ENCODE results near the gene PPARA. TPM values are rescaled to one million over a fixed set of nuclear protein-coding genes. Genes with fewer than 3 reads are reported as not detected.

PPARA gene
- polyA plus RNA-seq, 1 donor from 2014 or later, result 0.43 TPM

GRCh38 chr22:46280063-46280817 lies 129.9 kb downstream of the PPARA start:
- TF ChIP-seq CTCF (IDR thresholded peaks at IDR 0.05; ENCODE audit: poor library complexity, severe bottlenecking), result no peak
- no peak for TF ChIP-seq REST (IDR thresholded peaks at IDR 0.05; ENCODE audit: borderline replicate concordance)
- TF ChIP-seq MXI1 (conservative IDR thresholded peaks at IDR 0.05; ENCODE audit: poor library complexity, severe bottlenecking), result no peak
- no peak for TF ChIP-seq EZH2 (IDR thresholded peaks at IDR 0.05; ENCODE audit: borderline replicate concordance, insufficient read depth, low read length, poor library complexity, severe bottlenecking)
- no peak for TF ChIP-seq POLR2AphosphoS5 (IDR thresholded peaks at IDR 0.05)
- no peaks in the 10 kb centered on the region for H3K27me3 ChIP-seq (ENCODE audit: insufficient read depth, low read depth, low read length)
- no peaks in the 10 kb centered on the region for H3K79me2 ChIP-seq (replicated peaks; ENCODE audit: insufficient read depth, low read length)
- H3K27ac ChIP-seq (ENCODE audit: low read length), result no peak overlapping the region
- H2AFZ ChIP-seq (ENCODE audit: low read depth, low read length), result no peak overlapping the region
- H3K9ac ChIP-seq (ENCODE audit: low read length), result no peak overlapping the region
- no peaks in the 10 kb centered on the region for H3K36me3 ChIP-seq (ENCODE audit: insufficient read depth, low read length)
- H3K9me2 ChIP-seq (ENCODE audit: insufficient read depth, low read length), result no peaks in the 10 kb centered on the region
- H3K9me3 ChIP-seq (ENCODE audit: low read length), result no peaks in the 10 kb centered on the region
- no peak overlapping the region for H3K4me2 ChIP-seq (ENCODE audit: low read length)
- H3K4me3 ChIP-seq (ENCODE audit: low read length), result no peak overlapping the region
- no peaks in the 10 kb centered on the region for H4K20me1 ChIP-seq (ENCODE audit: insufficient read depth)
- no peaks in the 10 kb centered on the region for H3F3A ChIP-seq (ENCODE audit: insufficient read depth, low read length, poor library complexity, severe bottlenecking)

GRCh38 chr22:46280999-46281623 lies 130.8 kb downstream of the PPARA start:
- H3K79me2 ChIP-seq (replicated peaks; ENCODE audit: insufficient read depth, low read length), result no peaks in the 10 kb centered on the region
- H2AFZ ChIP-seq (ENCODE audit: low read depth, low read length), result no peak overlapping the region
- H3K27ac ChIP-seq (ENCODE audit: low read length), result no peak overlapping the region
- H3F3A ChIP-seq (ENCODE audit: insufficient read depth, low read length, poor library complexity, severe bottlenecking), result no peaks in the 10 kb centered on the region
- H3K36me3 ChIP-seq (ENCODE audit: insufficient read depth, low read length), result no peaks in the 10 kb centered on the region
- no peaks in the 10 kb centered on the region for H3K9me3 ChIP-seq (ENCODE audit: low read length)
- H3K4me3 ChIP-seq (ENCODE audit: low read length), result no peak overlapping the region
- TF ChIP-seq RAD21 (conservative IDR thresholded peaks at IDR 0.05) (no peak), EZH2 (IDR thresholded peaks at IDR 0.05; ENCODE audit: borderline replicate concordance, insufficient read depth, low read length, poor library complexity, severe bottlenecking) (no peak), MXI1 (conservative IDR thresholded peaks at IDR 0.05; ENCODE audit: poor library complexity, severe bottlenecking) (no peak), TAF1 (IDR thresholded peaks at IDR 0.05; ENCODE audit: low read depth) (no peak), EP300 (conservative IDR thresholded peaks at IDR 0.05; ENCODE audit: poor library complexity, severe bottlenecking) (no peak), SMC3 (conservative IDR thresholded peaks at IDR 0.05; ENCODE audit: poor library complexity) (no peak)
- no peak overlapping the region for H3K9ac ChIP-seq (ENCODE audit: low read length)
- H3K9me2 ChIP-seq (ENCODE audit: insufficient read depth, low read length), result no peaks in the 10 kb centered on the region
- no peaks in the 10 kb centered on the region for H3K27me3 ChIP-seq (ENCODE audit: insufficient read depth, low read depth, low read length)
- H3K4me2 ChIP-seq (ENCODE audit: low read length), result no peak overlapping the region
- H4K20me1 ChIP-seq (ENCODE audit: insufficient read depth), result no peaks in the 10 kb centered on the region
